GM19463 (cell line): Measurements from ENCODE around the gene RPUSD2.

Experiments
- ATAC-seq: cut with Tn5 transposase; IDR thresholded peaks from one replicate; pipeline ENCODE4 v1.9.1; 2021; ENCODE audit warnings: mild to moderate bottlenecking, moderate library complexity; ENCODE audit not compliant: unreplicated experiment

Gene RPUSD2, protein sequence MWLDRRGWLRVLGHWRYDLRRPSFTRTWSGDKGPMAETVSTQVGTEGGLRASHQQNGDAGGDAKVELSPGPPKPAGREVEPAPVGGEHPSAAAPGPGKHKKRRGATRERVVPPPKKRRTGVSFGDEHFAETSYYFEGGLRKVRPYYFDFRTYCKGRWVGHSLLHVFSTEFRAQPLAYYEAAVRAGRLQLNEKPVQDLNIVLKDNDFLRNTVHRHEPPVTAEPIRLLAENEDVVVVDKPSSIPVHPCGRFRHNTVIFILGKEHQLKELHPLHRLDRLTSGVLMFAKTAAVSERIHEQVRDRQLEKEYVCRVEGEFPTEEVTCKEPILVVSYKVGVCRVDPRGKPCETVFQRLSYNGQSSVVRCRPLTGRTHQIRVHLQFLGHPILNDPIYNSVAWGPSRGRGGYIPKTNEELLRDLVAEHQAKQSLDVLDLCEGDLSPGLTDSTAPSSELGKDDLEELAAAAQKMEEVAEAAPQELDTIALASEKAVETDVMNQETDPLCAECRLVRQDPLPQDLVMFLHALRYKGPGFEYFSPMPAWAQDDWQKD

DNA sequence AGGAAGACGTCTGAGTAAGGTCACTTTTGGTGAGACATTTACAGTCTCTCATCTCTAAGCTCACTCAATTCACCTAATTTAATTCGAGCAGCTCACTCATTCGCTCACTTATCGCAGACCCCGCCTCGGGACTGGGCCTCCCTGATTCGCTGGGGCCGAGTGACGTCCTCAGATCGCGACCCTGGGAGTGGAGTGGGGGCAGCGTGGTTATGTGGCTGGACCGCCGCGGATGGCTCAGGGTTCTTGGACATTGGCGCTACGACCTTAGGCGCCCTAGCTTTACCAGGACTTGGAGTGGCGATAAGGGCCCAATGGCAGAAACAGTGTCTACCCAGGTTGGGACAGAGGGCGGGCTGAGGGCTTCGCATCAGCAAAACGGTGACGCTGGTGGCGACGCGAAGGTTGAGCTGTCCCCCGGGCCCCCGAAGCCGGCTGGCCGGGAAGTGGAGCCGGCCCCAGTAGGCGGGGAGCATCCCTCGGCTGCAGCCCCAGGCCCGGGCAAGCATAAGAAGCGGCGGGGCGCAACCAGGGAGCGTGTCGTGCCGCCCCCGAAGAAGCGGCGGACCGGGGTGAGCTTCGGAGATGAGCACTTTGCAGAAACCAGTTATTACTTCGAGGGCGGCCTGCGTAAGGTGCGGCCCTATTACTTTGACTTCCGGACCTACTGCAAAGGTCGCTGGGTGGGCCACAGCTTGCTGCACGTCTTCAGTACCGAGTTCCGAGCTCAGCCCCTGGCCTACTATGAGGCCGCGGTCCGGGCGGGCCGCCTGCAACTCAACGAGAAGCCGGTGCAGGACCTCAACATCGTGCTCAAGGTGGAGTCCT lies at the start of gene RPUSD2:
Gene RPUSD2, plus strand, starts transcription at position 171 of the 825 bp plus-strand sequence. Its CDS starts 39 bp downstream, at position 210.
- ATAC-seq: peak; percentile 50

DNA sequence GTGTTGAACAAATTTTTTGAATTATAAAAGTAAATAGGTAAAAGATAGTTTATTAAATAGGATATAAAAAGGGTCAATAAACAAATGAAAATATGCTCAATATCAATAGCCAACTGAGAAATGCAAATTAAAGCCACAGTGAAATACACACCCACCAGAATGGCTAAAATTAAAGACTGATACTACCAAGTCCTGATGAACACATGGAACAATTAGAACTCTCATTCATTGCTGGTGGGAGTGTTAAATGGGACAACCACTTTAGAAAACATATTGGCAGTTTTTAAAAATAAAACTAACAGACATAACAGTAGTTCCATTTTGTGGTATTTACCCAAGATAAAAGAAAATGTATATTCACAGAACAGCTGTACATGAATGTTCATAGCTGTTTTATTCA lies 45.5 kb upstream of the RPUSD2 start:
- no peak for ATAC-seq

DNA sequence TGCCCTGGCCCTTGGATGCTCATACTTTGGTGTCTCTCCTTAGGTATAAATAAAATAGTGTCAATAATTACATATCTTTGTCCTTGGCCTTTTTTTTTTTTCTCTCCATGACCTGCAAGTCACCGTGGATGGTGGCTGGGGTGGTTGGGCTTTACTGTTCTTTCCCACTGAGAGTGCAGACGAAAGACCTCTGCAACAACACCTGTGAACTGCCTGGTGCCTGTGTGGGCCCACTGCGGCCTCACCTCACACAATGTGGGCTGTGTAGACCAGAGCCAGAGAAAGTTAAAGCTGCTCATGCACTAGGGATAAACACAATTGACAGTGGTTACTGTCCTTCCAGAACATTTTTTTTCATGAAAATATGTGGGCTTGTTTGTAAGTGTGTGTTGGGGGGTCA lies 43.2 kb upstream of the RPUSD2 start:
- no peak for ATAC-seq

DNA sequence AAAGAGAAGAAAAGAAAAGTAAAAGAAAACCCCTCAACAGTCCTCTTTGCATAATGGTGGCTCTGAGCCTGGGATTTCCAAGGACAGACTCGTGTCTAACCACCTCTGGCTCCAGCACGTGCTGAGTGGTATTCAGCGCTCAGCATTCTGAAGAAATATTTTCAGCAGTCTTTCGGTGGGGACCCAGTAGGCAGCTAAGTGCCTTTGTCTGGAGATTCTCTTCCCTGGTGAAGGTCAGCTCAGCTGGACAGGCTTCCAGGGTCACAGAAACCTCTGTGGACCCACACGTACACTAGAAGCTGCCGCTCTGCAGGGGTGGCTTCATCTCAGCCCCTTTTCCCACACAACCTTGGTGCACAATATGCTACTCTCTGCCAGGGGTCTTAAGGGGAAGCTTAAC lies 40.3 kb upstream of the RPUSD2 start:
- ATAC-seq: no peak

DNA sequence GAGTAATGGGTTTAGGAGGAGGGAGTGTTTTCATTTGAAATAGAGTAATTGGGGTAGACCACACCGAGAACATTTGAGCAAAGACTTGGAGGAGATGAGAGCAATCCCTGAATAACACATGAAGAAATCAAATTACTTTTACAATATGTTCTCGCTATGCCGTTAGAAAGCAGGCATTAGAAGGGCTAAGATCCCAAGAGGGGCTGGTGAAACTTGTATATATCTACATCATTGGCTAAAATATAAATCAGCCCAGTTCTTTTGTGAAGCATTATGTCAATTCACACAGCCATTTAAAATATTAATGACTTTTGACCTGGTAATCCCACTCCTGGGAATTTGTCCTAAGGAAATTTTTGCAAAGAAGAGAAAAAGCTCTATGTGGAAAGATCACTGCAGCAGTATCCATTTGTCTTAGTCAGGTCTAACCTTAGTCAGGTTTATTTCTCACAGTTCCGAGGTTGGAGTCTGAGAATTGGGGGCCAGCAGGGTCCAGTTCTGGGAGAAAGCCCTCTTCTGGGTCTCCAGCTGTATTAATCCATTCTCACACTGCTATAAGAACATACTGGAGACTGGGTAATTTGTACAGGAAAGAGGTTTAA lies 35.2 kb upstream of the RPUSD2 start:
- ATAC-seq: no peak

DNA sequence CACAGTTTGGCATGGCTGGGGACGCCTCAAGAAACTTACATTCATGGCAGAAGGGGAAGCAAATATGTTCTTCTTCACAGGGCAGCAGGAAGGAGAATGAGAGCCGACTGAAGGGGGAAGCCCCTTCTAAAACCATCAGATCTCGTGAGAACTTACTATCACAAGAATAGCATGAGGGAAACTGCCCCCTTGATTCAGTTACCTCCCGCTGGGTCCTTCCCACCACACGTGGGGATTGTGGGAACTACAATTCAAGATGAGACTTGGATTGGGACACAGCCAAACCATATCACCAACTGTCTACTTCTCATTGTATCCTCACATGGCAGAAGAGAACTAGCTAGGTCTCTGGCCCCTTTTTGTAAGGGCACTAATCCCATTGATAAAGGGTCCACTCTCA lies 34.7 kb upstream of the RPUSD2 start:
- no peak for ATAC-seq

DNA sequence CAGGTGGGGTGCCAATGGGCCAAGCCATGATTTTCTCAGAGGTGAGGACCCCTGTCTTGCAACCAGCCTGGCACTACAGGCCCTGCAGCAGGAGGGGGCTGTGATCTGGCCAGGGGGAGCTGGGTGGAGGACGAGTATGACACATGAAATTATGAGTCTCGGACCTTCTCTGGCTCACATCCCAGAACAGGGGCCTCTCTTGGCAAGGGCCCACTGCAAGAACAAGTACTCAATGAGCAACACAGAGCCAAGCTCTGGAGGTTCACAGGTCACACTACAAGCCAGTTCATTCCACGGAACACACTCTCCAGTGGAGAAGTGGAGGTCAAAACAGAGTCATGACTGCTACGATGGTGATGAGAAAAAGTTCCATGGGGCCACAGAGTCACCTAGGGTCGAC lies 32.6 kb upstream of the RPUSD2 start:
- ATAC-seq: no peak

DNA sequence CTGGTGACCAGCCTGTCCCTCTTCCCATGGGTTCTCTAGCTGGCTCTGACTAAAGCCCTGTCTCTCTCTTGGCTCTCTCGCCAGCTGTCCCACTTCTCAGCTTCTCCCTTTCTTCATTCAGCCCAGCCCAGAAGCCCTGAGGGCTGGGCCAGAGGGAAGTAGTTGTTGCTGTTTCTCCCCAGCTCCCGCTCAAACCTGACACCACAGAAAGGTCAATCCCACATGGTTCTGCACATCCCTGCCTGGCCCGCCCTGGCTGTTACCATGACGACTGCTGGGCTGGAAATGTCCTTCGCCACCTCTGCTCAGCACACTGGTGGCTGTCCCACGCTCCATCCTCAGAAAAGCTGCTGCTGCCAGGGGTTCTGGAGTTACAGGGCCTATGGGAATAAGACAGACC lies 30.1 kb upstream of the RPUSD2 start:
- no peak for ATAC-seq

DNA sequence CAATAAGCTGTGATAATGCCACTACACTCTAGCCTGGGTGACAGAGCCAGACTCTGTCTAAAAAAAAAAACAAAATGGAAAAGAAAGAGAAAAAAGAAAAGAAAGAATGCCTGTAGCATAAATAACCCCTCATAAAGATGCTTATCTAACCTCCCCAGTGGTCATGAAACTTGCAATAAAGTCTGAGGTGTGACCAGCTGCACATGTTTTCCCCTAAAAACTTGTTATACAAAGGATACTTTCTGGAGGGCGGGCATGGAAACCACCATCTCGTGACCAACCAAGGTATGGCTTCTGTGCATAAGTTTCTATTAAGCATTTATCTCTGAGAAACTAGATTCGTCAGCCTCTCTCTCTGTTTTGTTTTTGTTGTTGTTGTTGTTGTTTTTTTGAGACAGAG lies 26.0 kb upstream of the RPUSD2 start:
- no peak for ATAC-seq

DNA sequence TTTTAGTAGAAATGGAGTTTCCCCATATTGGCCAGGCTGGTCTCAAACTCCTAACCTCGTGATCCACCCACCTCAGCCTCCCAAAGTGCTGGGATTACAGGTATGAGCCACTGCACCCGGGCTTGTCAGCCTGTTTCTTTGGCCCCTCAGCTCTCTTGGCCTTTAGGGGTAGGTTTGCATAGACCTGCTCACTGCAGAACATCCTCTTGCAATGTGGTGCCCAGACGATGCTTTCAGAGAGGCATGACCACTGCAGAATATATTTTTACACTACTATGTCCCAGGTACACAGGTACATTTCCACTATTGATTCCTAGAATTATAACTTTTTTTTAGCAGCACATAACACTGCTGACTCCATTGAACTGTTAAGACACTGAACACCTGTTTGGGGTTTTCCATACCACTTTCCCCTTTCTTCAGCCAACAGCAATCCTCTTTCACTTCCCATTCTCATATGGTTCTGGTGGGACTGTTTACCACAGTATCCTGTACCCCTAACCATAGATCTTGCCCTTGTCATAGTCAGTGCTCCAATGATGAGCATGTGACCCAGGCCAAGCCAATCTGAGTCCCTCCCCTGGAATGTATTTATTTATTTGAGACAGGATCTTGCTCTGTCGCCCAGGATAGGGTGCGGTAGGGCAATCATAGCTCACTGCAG lies 25.3 kb upstream of the RPUSD2 start:
- ATAC-seq: peak; percentile 78

DNA sequence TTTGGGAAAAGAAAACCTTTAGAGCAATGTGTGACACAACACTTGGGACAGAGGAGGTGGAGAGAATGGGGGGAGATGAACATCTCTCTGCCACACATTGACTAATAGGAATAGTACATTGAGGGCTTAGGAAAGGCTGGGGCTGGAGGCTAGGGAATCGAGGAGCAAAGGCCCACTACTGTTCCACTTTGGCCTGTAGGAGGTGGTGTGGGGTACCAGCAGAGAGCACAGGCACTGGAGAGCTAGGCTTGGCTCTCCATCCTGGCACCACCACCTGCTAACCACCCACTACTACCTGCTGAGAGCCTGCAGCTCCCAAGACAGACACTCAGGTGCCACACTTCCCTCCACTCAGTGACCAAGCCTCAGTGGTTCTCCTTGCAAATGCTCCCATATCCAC lies 23.6 kb upstream of the RPUSD2 start:
- no peak for ATAC-seq

DNA sequence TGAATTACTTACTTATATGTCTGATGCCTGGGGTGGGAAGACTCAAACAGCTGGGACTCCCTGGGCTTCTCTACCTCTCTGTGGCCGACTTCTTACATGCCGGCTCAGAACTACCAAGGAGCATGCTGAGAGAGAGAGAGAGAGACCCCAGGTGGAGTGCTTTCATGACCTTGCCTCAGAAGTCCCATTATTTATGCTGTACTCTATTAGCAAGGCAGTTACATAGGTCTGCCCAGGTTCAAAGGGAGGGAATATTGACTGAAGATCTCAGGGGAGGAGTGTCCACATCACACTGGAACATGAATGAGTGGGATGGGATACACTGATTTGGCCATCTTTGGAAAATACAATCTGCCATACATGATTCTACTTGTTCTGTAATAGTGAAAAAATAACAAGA lies 20.5 kb upstream of the RPUSD2 start:
- ATAC-seq: no peak

DNA sequence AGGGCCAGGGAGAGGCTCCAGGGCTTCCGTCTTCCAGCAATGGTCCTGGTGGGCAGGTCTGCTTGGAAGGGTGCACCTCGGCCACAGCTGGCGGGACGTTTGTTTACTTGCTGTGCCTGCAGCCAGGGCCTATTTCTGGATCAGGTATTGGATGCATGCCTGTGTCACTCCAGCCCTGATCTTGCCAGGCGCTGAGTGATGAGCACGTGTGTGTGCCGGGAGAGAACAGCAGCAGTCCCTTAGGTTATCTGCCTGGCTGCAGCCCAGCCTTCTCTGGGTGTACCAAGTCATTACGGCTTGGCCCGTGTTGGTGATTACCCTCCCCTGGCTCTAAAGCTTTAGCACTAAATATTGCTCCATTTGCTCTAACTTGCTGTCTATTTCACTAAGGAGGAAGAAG lies 19.2 kb upstream of the RPUSD2 start:
- no peak for ATAC-seq

DNA sequence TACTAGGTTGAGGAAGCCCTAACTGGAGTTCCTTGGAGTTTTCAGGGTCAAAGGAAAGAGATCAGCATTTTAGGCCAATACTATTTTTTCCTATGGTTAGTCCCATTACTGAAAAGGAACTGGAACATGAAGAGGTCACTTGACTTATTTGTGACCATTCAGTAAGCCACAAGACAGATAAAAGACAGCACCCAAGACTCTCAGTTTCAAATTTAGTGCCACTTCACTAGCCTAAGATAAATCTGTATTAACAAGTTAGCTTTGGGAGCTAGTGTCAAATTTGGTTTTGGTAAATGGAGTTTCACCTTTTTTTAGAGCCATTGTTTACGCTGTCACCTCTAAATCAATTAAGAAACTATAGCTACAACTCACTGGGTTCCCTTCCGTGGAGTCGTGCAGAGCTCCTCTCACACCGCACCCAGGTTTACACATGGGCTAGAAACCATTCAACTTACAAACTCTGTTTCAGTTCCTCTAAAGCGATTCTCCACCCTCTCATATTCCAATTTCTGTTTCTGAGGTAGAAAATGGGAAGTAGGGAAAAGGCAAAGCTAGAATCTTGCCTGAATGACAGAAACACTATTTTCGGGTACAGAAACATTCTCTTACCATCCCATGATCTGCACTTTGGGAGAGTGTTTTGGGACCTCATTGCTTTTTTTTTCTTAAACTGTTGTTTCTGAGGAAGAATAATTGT lies 18.6 kb upstream of the RPUSD2 start:
- ATAC-seq: peak; percentile 73

DNA sequence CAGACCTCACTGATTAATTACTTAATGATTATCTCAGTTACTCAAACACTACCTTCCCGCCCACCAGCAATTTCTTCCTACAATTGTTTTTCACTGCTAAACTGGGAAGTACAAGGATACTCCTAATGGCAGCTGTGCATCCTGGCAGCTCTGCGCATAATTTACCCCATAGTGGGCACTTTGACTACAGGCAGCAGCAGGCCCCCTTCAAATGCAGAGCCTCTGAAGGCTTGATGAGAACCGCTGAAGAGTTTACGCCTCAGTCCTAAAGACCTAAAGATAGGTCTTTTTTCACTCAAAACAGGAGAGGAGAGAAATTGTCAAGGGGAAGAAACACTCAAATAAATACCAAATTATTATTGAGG lies 15.0 kb upstream of the RPUSD2 start:
- ATAC-seq: no peak

DNA sequence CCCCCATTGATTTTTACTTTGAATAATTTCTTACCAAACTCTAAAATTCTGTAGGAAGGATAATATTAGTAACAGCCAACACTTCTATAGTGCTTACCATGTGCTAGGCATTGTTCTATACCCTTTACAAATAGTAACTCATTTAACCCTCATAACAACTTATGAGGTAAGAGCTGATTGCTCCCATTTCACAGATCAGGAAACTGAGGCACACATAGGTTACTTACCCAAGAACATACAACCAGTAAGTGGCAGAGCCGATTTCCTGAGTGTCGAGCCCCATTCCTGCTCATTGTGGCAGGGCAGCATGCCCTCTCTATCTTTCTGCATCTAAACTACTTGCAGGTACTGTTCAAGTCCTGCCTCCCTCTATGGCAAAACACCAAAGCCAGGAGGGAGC lies 13.2 kb upstream of the RPUSD2 start:
- ATAC-seq: no peak

DNA sequence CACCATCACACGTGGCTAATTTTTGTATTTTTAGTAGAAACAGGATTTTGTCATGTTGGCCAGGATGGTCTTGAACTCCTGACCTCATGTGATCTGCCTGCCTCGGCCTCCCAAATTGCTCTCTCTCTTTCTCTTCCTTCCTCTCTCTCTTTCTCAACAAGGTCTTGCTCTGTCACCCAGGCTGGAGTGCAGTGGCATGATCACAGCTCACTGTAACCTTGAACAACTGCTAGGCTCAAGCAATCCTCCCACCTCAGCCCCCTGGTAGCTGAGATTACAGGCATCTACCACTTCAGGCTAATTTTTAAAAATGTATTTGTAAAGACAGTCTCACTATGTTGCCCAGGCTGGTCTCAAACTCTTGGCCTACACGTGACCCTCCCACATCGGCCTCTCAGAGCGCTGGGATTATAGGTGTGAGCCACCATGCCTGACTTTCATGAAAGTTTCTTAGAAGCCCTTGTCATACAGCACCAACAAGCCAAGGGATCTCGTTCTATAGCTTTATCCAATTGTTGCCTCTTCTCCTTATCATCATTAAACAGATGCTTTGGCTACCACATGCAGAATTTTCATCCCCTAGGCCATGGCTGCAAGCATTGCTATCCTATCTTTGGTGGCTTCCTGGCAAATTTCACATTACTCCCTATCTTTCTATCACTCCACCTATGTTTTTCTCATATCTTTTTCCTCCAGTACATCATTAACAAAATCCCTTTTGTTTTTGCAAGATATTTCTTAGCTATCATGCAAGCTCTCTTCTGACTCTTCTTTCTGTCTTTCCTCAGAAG lies 10.0 kb upstream of the RPUSD2 start:
- ATAC-seq: no peak

DNA sequence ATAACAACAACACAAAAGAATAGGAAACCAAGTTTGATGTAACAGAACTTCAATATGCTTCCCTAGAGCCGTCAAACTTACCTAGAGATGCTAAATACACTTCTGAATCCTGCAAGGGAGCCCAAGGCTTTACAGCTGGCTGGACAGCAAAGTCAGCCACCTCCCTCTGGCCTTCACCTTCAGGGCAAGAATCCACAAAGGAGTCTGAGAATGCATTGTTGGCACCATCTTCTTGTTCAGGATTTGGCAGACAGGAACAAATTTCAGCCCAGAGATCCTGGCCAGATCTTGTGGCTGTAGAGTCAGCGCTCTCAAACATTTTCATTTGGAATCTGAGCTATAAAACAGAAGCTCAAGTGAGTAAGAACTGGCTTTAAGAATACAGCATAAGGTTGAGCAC lies 6.4 kb upstream of the RPUSD2 start:
- no peak for ATAC-seq

DNA sequence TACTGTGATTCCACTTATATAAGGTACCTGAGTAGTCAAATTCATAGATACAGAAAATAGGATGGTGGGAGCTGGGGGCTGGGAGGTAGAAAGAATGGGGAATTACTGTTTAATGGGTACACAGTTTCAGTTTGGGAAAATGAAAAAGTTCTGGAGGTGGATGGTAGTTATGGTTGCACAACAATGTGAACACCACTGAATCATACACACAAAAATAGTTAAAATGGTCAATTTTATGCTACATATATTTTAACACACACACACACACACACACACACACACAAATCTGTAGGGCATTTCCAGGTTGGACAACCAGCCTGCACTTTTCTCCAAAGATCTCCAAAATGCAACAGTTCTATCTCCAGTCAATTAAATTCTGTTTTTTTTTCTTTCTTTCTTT lies 5.7 kb upstream of the RPUSD2 start:
- ATAC-seq: no peak
